SK-N-SH treated with all-trans-retinoic acid at 6 μM for 48 hours (cell line): Measurements from ENCODE around the gene CALM3.

Experiments
- PATZ1 ChIP-seq: fragments of 250-450 bp; sonication (Bioruptor Pico); IDR thresholded peaks from 2 replicates; pipeline ENCODE4 v1.8.0; 2020; ENCODE audit warnings: mild to moderate bottlenecking, moderate library complexity, borderline replicate concordance
- ZNF565 ChIP-seq: fragments of 450-650 bp; formaldehyde crosslinking; conservative IDR thresholded peaks from 2 replicates; pipeline ENCODE4 v1.5.0; 2020; ENCODE audit warnings: low read depth, mild to moderate bottlenecking, moderate library complexity
- ZNF8 ChIP-seq: fragments of 450-650 bp; formaldehyde crosslinking; IDR thresholded peaks from 2 replicates; pipeline ENCODE4 v1.5.0; 2020; ENCODE audit warnings: mild to moderate bottlenecking, moderate library complexity

GRCh38 chr19:46629546-46630025 lies 28.5 kb downstream of the CALM3 start:
- TF ChIP-seq ZNF8 (CRISPR knock-in tag) (0 out of 2 replicates have a peak, but pooled peaks have one; percentile 4), PATZ1 (CRISPR knock-in tag) (no peak), ZNF565 (CRISPR knock-in tag) (peak; percentile 91)
